GM12878 (cell line): ENCODE results near the gene SLC26A11. TPM values are rescaled to one million over a fixed set of nuclear protein-coding genes. Genes with fewer than 3 reads are reported as not detected.
A peak's percentile ranks its signal among the peaks of the same experiment; 100 is the strongest.

Experiments
- ATAC-seq: fragments of 200-7000 bp; cut with Tn5 transposase; 3 replicates; pipeline ENCODE4 v1.9.1; 2020; ENCODE audit warnings: mild to moderate bottlenecking, moderate library complexity
- BruUV-seq: library from RNA; stranded (reverse); fragments of 400-500 nt; replicated peaks from 2 replicates; lab custom pipeline; 2021; lab: Mats Ljungman, UMichigan
- CTCF ChIA-PET: fragments of 300-600 bp; sonication (Branson Sonifier 250); formaldehyde crosslinking; extraction: SDS; loops from one replicate; lab custom pipeline; 2021; ENCODE audit warnings: inconsistent platforms; lab: Yijun Ruan, JAX
- POLR2A ChIA-PET: fragments of 350-600 bp; formaldehyde crosslinking; extraction: SDS; loops from one replicate; lab custom pipeline; 2021; ENCODE audit warnings: inconsistent platforms; lab: Charles Lee
- RAD21 ChIA-PET: fragments of 300-600 bp; sonication (Branson Sonifier 250); formaldehyde crosslinking; loops from one replicate; lab custom pipeline; 2023; ENCODE audit warnings: antibody characterized with exemption; ENCODE audit not compliant: unreplicated experiment; lab: Charles Lee
- SMC1A ChIA-PET: fragments of 300-600 bp; sonication (Branson Sonifier 250); formaldehyde crosslinking; loops from one replicate; lab custom pipeline; 2023; ENCODE audit not compliant: unreplicated experiment, uncharacterized antibody; lab: Charles Lee
- DNase-seq: peaks from one replicate; pipeline ENCODE4 v3.0.0-alpha.2; 2011; ENCODE audit warnings: low read depth, low spot score
- FAIRE-seq: peaks from 3 replicates; lab custom pipeline; 2011; peaks lifted over from hg19 to GRCh38; lab: Jason Lieb, UNC
- H2AFZ ChIP-seq: 2 replicates; pipeline ENCODE4 v1.6.0; 2011; ENCODE audit warnings: low read depth, low read length, control low read depth; ENCODE audit not compliant: control insufficient read depth
- H3K27ac ChIP-seq: 2 replicates; pipeline ENCODE4 v1.5.1; 2011; ENCODE audit warnings: control low read depth; ENCODE audit not compliant: control insufficient read depth, insufficient read depth
- H3K27me3 ChIP-seq, 2 experiments: replicated peaks in 1 of 2; 2 replicates each; pipeline versions ENCODE4 v1.6.0 to v1.6.1; 2011; ENCODE audit warnings: low read length in 1 of 2; ENCODE audit not compliant: control insufficient read depth in 2 of 2, insufficient read depth in 2 of 2
- H3K36me3 ChIP-seq, 2 experiments: 2 replicates each; pipeline ENCODE4 v1.5.1; 2011; ENCODE audit warnings: low read length in 1 of 2; ENCODE audit not compliant: control insufficient read depth in 2 of 2, insufficient read depth in 2 of 2
- H3K4me1 ChIP-seq: 2 replicates; pipeline ENCODE4 v1.6.1; 2011; ENCODE audit warnings: mild to moderate bottlenecking, low read length, moderate library complexity, mixed read lengths; ENCODE audit not compliant: control insufficient read depth, insufficient read depth
- H3K4me2 ChIP-seq: 2 replicates; pipeline ENCODE4 v1.6.0; 2011; ENCODE audit warnings: control low read depth; ENCODE audit not compliant: control insufficient read depth, insufficient read depth
- H3K4me3 ChIP-seq: fragments of 200-600 bp; sonication (generic); 2 replicates; pipeline ENCODE4 v1.5.1; 2016
- H3K79me2 ChIP-seq: 2 replicates; pipeline ENCODE4 v1.6.0; 2011; ENCODE audit warnings: low read length; ENCODE audit not compliant: control insufficient read depth, insufficient read depth
- H3K9ac ChIP-seq: 2 replicates; pipeline ENCODE4 v1.8.0; 2011; ENCODE audit warnings: low read length, control low read depth, mixed read lengths; ENCODE audit not compliant: control insufficient read depth, insufficient read depth
- H3K9me3 ChIP-seq: replicated peaks from 3 replicates; pipeline ENCODE4 v1.5.1; 2011; ENCODE audit warnings: mild to moderate bottlenecking, low read length; ENCODE audit not compliant: control insufficient read depth, insufficient read depth
- H4K20me1 ChIP-seq: 2 replicates; pipeline ENCODE4 v1.6.0; 2011; ENCODE audit not compliant: control insufficient read depth, insufficient read depth
- BHLHE40 ChIP-seq, 2 experiments: fragments of 450-650 bp in 1 of 2; IDR thresholded peaks; 2 replicates each; pipeline ENCODE4 v1.6.1; 2011 to 2017; ENCODE audit warnings: low read depth in 2 of 2, borderline replicate concordance in 1 of 2, improper control_type of control experiment in 1 of 2, low read length in 1 of 2, mild to moderate bottlenecking in 1 of 2
- BMI1 ChIP-seq: fragments of 450-650 bp; IDR thresholded peaks from 2 replicates; pipeline ENCODE4 v1.6.1; 2016; ENCODE audit warnings: mild to moderate bottlenecking, moderate library complexity, borderline replicate concordance
- ESRRA ChIP-seq: IDR thresholded peaks from 2 replicates; pipeline ENCODE4 v1.6.1; 2012; ENCODE audit warnings: mild to moderate bottlenecking, low read length, improper control_type of control experiment
- GATAD2B ChIP-seq: fragments of 450-650 bp; conservative IDR thresholded peaks from 2 replicates; pipeline ENCODE4 v1.6.1; 2017; ENCODE audit warnings: low read depth, mild to moderate bottlenecking, moderate library complexity
- LARP7 ChIP-seq: fragments of 450-650 bp; IDR thresholded peaks from 2 replicates; pipeline ENCODE4 v1.6.1; 2017; ENCODE audit warnings: mild to moderate bottlenecking
- MTA3 ChIP-seq: IDR thresholded peaks from 2 replicates; pipeline ENCODE4 v1.6.1; 2012; ENCODE audit warnings: low read length, inconsistent platforms, borderline replicate concordance
- NR2F1 ChIP-seq: fragments of 450-650 bp; conservative IDR thresholded peaks from 2 replicates; pipeline ENCODE4 v1.6.1; 2017; ENCODE audit warnings: mild to moderate bottlenecking
- POLR2AphosphoS2 ChIP-seq: IDR thresholded peaks from 2 replicates; pipeline ENCODE4 v1.6.1; 2011; ENCODE audit warnings: low read depth, mild to moderate bottlenecking, low read length, improper control_type of control experiment, moderate library complexity
- SMARCA5 ChIP-seq: fragments of 450-650 bp; IDR thresholded peaks from 2 replicates; pipeline ENCODE4 v1.6.1; 2017; ENCODE audit warnings: mild to moderate bottlenecking
- SUZ12 ChIP-seq: fragments of 200-600 bp; sonication (generic); IDR thresholded peaks from one replicate; pipeline ENCODE4 v1.6.1; 2018; ENCODE audit warnings: antibody characterized with exemption, mild to moderate bottlenecking; ENCODE audit not compliant: unreplicated experiment
- TCF3 ChIP-seq: IDR thresholded peaks from 2 replicates; pipeline ENCODE4 v1.6.1; 2012; ENCODE audit warnings: low read depth, mild to moderate bottlenecking, low read length, borderline replicate concordance; ENCODE audit not compliant: insufficient read depth
- ZNF217 ChIP-seq: fragments of 450-650 bp; IDR thresholded peaks from 2 replicates; pipeline ENCODE4 v1.6.1; 2017; ENCODE audit warnings: antibody characterized with exemption, mild to moderate bottlenecking
- WGBS: methylation state at CpG from one replicate; pipeline ENCODE4 v1.1.6; 2016; ENCODE audit warnings: low lambda C conversion rate; ENCODE audit not compliant: insufficient replicate concordance, insufficient coverage; ENCODE audit errors: missing lambda C conversion rate; 5-methylcytosine and 5-hydroxymethylcytosine counted together
- in situ Hi-C: fragments of 300-500 bp; cut with MboI; formaldehyde crosslinking; loops from 9 replicates; pipeline ENCODE4 v1.14.3; 2018; ENCODE audit warnings: mixed read lengths
- intact Hi-C: fragments of 100-400 bp; cut with micrococcal nuclease; formaldehyde crosslinking; loops from one replicate; pipeline ENCODE4 v1.14.2; 2022; ENCODE audit not compliant: unreplicated experiment
- polyA plus RNA-seq, 11 experiments: library from polyadenylated mRNA; depleted of rRNA in 4 of 11; unstranded in 6 of 11; stranded (reverse) in 5 of 11; fragments of >200 nt; fragmentation: Nextera tagmentation in 4 of 11; fragmentation: Illumina TruSeq in 1 of 11; extraction: Ambion mirVana in 4 of 11; extraction: Trizol in 1 of 11; gene quantifications; 1 replicate in 1 of 11; 2 replicates in 10 of 11; pipeline versions ENCODE4 v1.2.1 to v1.2.3, GENCODE V29; 2011 to 2016; ENCODE audit warnings: inconsistent platforms in 2 of 11, missing spikeins in 2 of 11, low read depth in 1 of 11
- total RNA-seq, 4 experiments: library from RNA; depleted of rRNA in 3 of 4; stranded (reverse); fragments of >200 nt in 3 of 4; fragmentation: Illumina TruSeq in 1 of 4; extraction: Trizol in 1 of 4; gene quantifications; 2 replicates each; pipeline versions ENCODE4 v1.2.1 to v1.2.3, GENCODE V29; 2013 to 2021
- TF ChIP-seq, protein P1 (sequence below): fragments of 450-650 bp; IDR thresholded peaks from 2 replicates; pipeline ENCODE4 v1.6.1; 2017; ENCODE audit warnings: mild to moderate bottlenecking, moderate library complexity
- TF ChIP-seq, protein P2 (sequence below): fragments of 450-650 bp; IDR thresholded peaks from 2 replicates; pipeline ENCODE4 v1.6.1; 2017; ENCODE audit warnings: antibody characterized with exemption, mild to moderate bottlenecking, moderate library complexity
- TF ChIP-seq, protein P3 (sequence below): fragments of 450-650 bp; conservative IDR thresholded peaks from 2 replicates; pipeline ENCODE4 v1.6.1; 2017; ENCODE audit warnings: mild to moderate bottlenecking, moderate library complexity

The SLC26A11 gene
- total and polyA plus RNA-seq, 10 of the 15 experiments (the other 5 are each of a cell fraction or from before 2014, with no cell fraction given) = 0.05 to 4.1 (median 1.2) TPM; not detected in 1

DNA sequence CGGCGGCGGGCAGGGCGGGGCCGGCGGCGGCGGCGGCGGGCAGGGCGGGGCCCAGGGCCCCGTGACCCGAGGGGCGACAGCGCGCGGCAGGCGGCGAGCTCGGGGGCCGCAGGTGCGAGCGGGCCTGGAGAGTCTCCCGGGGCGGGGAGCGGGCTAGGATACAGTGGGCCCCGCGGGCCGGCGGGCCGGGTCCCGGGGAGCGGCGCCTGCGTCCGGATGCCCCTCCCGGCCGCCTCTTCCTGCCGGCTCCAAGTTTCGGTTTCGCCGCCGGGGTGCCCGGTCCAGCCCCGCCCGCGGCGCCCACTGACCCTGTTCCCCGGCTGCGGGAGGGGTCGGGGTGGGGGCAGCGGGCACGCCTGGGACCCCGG is 40.5 kb downstream of the SLC26A11 start, which contains the start of gene RNF213:
Gene RNF213, plus strand, starts transcription at position 62 of the 368 bp plus-strand sequence. CDS start 2,830 bp downstream, outside the sequence.
- POLR2A ChIA-PET = no interaction called here
- TF ChIP-seq NR2F1 (peak; percentile 59), BHLHE40 (IDR thresholded peaks at IDR 0.05; ENCODE audit: borderline replicate concordance in 1 of 2, low read depth in 2 of 2, low read length in 1 of 2) (peak in 1 of 2 experiments; percentile 67; a peak in 2 of 4 replicates), POLR2AphosphoS2 (no peak), GATAD2B (peak; percentile 71), ESRRA (no peak), BMI1 (no peak), LARP7 (peak; percentile 53; the same call in 1 of the 2 replicates), MTA3 (no peak), TCF3 (peak; percentile 64; the same call in 1 of the 2 replicates), ZNF217 (no peak), SMARCA5 (peak; percentile 59; the same call in 1 of the 2 replicates), SUZ12 (no peak)
- TF ChIP-seq, protein P1, sequence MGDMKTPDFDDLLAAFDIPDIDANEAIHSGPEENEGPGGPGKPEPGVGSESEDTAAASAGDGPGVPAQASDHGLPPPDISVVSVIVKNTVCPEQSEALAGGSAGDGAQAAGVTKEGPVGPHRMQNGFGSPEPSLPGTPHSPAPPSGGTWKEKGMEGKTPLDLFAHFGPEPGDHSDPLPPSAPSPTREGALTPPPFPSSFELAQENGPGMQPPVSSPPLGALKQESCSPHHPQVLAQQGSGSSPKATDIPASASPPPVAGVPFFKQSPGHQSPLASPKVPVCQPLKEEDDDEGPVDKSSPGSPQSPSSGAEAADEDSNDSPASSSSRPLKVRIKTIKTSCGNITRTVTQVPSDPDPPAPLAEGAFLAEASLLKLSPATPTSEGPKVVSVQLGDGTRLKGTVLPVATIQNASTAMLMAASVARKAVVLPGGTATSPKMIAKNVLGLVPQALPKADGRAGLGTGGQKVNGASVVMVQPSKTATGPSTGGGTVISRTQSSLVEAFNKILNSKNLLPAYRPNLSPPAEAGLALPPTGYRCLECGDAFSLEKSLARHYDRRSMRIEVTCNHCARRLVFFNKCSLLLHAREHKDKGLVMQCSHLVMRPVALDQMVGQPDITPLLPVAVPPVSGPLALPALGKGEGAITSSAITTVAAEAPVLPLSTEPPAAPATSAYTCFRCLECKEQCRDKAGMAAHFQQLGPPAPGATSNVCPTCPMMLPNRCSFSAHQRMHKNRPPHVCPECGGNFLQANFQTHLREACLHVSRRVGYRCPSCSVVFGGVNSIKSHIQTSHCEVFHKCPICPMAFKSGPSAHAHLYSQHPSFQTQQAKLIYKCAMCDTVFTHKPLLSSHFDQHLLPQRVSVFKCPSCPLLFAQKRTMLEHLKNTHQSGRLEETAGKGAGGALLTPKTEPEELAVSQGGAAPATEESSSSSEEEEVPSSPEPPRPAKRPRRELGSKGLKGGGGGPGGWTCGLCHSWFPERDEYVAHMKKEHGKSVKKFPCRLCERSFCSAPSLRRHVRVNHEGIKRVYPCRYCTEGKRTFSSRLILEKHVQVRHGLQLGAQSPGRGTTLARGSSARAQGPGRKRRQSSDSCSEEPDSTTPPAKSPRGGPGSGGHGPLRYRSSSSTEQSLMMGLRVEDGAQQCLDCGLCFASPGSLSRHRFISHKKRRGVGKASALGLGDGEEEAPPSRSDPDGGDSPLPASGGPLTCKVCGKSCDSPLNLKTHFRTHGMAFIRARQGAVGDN = no peak
- TF ChIP-seq, protein P2, sequence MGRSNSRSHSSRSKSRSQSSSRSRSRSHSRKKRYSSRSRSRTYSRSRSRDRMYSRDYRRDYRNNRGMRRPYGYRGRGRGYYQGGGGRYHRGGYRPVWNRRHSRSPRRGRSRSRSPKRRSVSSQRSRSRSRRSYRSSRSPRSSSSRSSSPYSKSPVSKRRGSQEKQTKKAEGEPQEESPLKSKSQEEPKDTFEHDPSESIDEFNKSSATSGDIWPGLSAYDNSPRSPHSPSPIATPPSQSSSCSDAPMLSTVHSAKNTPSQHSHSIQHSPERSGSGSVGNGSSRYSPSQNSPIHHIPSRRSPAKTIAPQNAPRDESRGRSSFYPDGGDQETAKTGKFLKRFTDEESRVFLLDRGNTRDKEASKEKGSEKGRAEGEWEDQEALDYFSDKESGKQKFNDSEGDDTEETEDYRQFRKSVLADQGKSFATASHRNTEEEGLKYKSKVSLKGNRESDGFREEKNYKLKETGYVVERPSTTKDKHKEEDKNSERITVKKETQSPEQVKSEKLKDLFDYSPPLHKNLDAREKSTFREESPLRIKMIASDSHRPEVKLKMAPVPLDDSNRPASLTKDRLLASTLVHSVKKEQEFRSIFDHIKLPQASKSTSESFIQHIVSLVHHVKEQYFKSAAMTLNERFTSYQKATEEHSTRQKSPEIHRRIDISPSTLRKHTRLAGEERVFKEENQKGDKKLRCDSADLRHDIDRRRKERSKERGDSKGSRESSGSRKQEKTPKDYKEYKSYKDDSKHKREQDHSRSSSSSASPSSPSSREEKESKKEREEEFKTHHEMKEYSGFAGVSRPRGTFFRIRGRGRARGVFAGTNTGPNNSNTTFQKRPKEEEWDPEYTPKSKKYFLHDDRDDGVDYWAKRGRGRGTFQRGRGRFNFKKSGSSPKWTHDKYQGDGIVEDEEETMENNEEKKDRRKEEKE = no peak
- TF ChIP-seq, protein P3, sequence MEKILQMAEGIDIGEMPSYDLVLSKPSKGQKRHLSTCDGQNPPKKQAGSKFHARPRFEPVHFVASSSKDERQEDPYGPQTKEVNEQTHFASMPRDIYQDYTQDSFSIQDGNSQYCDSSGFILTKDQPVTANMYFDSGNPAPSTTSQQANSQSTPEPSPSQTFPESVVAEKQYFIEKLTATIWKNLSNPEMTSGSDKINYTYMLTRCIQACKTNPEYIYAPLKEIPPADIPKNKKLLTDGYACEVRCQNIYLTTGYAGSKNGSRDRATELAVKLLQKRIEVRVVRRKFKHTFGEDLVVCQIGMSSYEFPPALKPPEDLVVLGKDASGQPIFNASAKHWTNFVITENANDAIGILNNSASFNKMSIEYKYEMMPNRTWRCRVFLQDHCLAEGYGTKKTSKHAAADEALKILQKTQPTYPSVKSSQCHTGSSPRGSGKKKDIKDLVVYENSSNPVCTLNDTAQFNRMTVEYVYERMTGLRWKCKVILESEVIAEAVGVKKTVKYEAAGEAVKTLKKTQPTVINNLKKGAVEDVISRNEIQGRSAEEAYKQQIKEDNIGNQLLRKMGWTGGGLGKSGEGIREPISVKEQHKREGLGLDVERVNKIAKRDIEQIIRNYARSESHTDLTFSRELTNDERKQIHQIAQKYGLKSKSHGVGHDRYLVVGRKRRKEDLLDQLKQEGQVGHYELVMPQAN = peak; percentile 49; the same call in 1 of the 2 replicates

More for the DNA sequence above, 40.5 kb downstream of the SLC26A11 start, which contains the start of gene RNF213:
- Histone ChIP-seq H3K4me3 (peak within 1 kb of the TSS; percentile 97), H3K4me1 (peaks cover 53% of the 10 kb centered on the region), H4K20me1 (peaks cover 2% of the 10 kb centered on the region; the same call in 1 of the 2 replicates), H2AFZ (peak within 1 kb of the TSS; percentile 67), H3K4me2 (peak within 1 kb of the TSS; percentile 90), H3K27ac (peak within 1 kb of the TSS; percentile 82), H3K9me3 (no peaks in the 10 kb centered on the region), H3K36me3 (peaks cover 0 to 2% of the 10 kb centered on the region in 2 experiments; a peak in 1 of 4 replicates), H3K79me2 (peaks cover 41% of the 10 kb centered on the region), H3K27me3 (no peaks in the 10 kb centered on the region), H3K9ac (peak within 1 kb of the TSS; percentile 90)
- ChIA-PET RAD21 (no interaction called here), SMC1A (no interaction called here), CTCF (no interaction called here)
- ATAC-seq (peak; percentile 6), FAIRE-seq (no peak), DNase-seq (no peak)
- no TSS peak for BruUV-seq
- 1% methylated on average over 12 of the region's 54 CpGs for WGBS
- in situ Hi-C loops = no loop called here
- intact Hi-C loops = no loop called here
